Measurements from ENCODE around the gene EPB41L4B. TPM values are rescaled to one million over a fixed set of nuclear protein-coding genes. Genes with fewer than 3 reads are reported as not detected.

Gene EPB41L4B
- total RNA-seq, 1 donor from 2014 or later = 0.41 TPM

GRCh38 chr9:109321727-109322126, 868 bp upstream of the EPB41L4B start:
- DNase-seq (ENCODE audit: low spot score) = no peak
- Mint-ChIP-seq H3K4me1 (ENCODE audit: unreplicated experiment) (peaks cover 4% of the 10 kb centered on the region), H3K27me3 (ENCODE audit: unreplicated experiment) (peaks cover 20% of the 10 kb centered on the region), H3K36me3 (ENCODE audit: low read depth, unreplicated experiment) (no peaks in the 10 kb centered on the region), H3K27ac (ENCODE audit: unreplicated experiment) (no peak overlapping the region), H3K4me3 (ENCODE audit: unreplicated experiment) (peak overlapping the region; percentile 88), H3K9me3 (ENCODE audit: unreplicated experiment) (no peaks in the 10 kb centered on the region)
- TF ChIP-seq CTCF (IDR thresholded peaks at IDR 0.05; ENCODE audit: unreplicated experiment) = no peak

- no peaks in the 10 kb centered on the region for H3K9me3 Mint-ChIP-seq (ENCODE audit: unreplicated experiment)
- no peaks in the 10 kb centered on the region for H3K36me3 Mint-ChIP-seq (ENCODE audit: low read depth, unreplicated experiment)
- peaks cover 4% of the 10 kb centered on the region for H3K4me1 Mint-ChIP-seq (ENCODE audit: unreplicated experiment)
- H3K27ac Mint-ChIP-seq (ENCODE audit: unreplicated experiment) = no peak overlapping the region
- DNase-seq (ENCODE audit: low spot score) = peak; percentile 31
- TF ChIP-seq CTCF (IDR thresholded peaks at IDR 0.05; ENCODE audit: unreplicated experiment) = no peak
- peaks cover 20% of the 10 kb centered on the region for H3K27me3 Mint-ChIP-seq (ENCODE audit: unreplicated experiment)
- H3K4me3 Mint-ChIP-seq (ENCODE audit: unreplicated experiment) = no peak overlapping the region
Observed at GRCh38 chr9:109320331-109320741, 523 bp downstream of the EPB41L4B start.

- Mint-ChIP-seq H3K27me3 (ENCODE audit: unreplicated experiment) (peaks cover 20% of the 10 kb centered on the region), H3K27ac (ENCODE audit: unreplicated experiment) (no peak overlapping the region), H3K9me3 (ENCODE audit: unreplicated experiment) (no peaks in the 10 kb centered on the region), H3K4me3 (ENCODE audit: unreplicated experiment) (peak overlapping the region; percentile 82), H3K36me3 (ENCODE audit: low read depth, unreplicated experiment) (no peaks in the 10 kb centered on the region), H3K4me1 (ENCODE audit: unreplicated experiment) (peaks cover 4% of the 10 kb centered on the region)
- peak; percentile 13 for DNase-seq (ENCODE audit: low spot score)
- TF ChIP-seq CTCF (IDR thresholded peaks at IDR 0.05; ENCODE audit: unreplicated experiment) = no peak
Observed at GRCh38 chr9:109319626-109320241, 1.1 kb downstream of the EPB41L4B start.

GRCh38 chr9:109319017-109319625, 1.7 kb downstream of the EPB41L4B start:
- H3K4me1 Mint-ChIP-seq (ENCODE audit: unreplicated experiment) = peaks cover 4% of the 10 kb centered on the region
- DNase-seq (ENCODE audit: low spot score) = peak; percentile 12
- H3K4me3 Mint-ChIP-seq (ENCODE audit: unreplicated experiment) = peak overlapping the region; percentile 82
- no peaks in the 10 kb centered on the region for H3K9me3 Mint-ChIP-seq (ENCODE audit: unreplicated experiment)
- H3K27ac Mint-ChIP-seq (ENCODE audit: unreplicated experiment) = no peak overlapping the region
- H3K27me3 Mint-ChIP-seq (ENCODE audit: unreplicated experiment) = peaks cover 20% of the 10 kb centered on the region
- TF ChIP-seq CTCF (IDR thresholded peaks at IDR 0.05; ENCODE audit: unreplicated experiment) = no peak
- H3K36me3 Mint-ChIP-seq (ENCODE audit: low read depth, unreplicated experiment) = no peaks in the 10 kb centered on the region
